Posterior cingulate gyrus (tissue), 11 donors: ENCODE results near the gene ECM2.
"Not testable (repeated sequence)": the region's sequence is repeated elsewhere in the genome, so short reads cannot be mapped to it uniquely, and the experiment has no call there.

ENCODE experiments used
- DNase-seq, 10 donors: peaks; one replicate each; pipeline versions ENCODE4 v3.0.0 to v3.0.0-alpha.2; 2020 to 2021; ENCODE audit warnings: mixed read lengths in 3 of 10
- intact Hi-C: fragments of 100-400 bp; cut with DNase I; formaldehyde crosslinking; loops from one replicate; pipeline ENCODE4 v1.15.1; 2023

The ECM2 gene

GRCh38 chr9:92535940-92536850, at the start of gene ECM2:
Gene ECM2, minus strand, starts transcription at chr9:92535990. Its CDS starts 13,124 bp downstream, at chr9:92522866.
- DNase-seq: no peak
- intact Hi-C loops: no loop called here

GRCh38 chr9:92576175-92576574, 40.4 kb upstream of the ECM2 start:
- intact Hi-C loops: no loop called here
- no peak for DNase-seq

DNA sequence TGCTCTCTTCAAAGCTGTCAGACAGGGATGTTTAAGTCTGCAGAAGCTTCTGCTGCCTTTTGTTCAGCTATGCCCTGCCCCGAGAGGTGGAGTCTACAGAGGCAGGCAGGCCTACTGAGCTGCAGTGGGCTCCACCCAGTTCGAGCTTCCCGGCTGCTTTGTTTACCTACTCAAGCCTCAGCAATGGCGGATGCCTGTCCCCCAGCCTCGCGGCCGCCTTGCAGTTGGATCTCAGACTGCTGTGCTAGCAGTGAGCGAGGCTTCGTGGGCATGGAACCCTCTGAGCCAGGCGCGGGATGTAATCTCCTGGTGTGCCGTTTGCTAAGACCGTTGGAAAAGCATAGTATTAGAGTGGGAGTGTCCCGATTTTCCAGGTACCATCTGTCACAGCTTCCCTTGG, 37.8 kb upstream of the ECM2 start:
- intact Hi-C loops, DNase-seq: not testable (repeated sequence)

DNA sequence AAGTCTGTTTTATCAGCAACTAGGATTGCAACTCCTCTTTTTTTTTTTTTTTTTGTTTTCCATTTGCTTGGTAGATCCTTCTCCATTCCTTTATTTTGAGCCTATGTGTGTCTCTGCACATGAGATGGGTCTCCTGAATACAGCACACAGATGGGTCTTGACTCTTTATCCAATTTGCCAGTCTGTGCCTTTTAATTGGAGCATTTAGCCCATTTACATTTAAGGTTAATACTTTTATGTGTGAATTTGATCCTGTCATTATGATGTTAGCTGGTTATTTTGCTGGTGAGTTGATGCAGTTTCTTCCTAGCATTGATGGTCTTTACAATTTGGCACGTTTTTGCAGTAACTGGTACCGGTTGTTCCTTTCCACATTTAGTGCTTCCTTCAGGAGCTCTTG, 36.1 kb upstream of the ECM2 start:
- DNase-seq, intact Hi-C loops: not testable (repeated sequence)

- DNase-seq: no peak
Measured at GRCh38 chr9:92564982-92565381, 29.2 kb upstream of the ECM2 start.

GRCh38 chr9:92564504-92564903, 28.7 kb upstream of the ECM2 start:
- no peak for DNase-seq
- intact Hi-C loops: no loop called here

More at GRCh38 chr9:92564982-92565381, 29.2 kb upstream of the ECM2 start:
- intact Hi-C loops: no loop called here

DNA sequence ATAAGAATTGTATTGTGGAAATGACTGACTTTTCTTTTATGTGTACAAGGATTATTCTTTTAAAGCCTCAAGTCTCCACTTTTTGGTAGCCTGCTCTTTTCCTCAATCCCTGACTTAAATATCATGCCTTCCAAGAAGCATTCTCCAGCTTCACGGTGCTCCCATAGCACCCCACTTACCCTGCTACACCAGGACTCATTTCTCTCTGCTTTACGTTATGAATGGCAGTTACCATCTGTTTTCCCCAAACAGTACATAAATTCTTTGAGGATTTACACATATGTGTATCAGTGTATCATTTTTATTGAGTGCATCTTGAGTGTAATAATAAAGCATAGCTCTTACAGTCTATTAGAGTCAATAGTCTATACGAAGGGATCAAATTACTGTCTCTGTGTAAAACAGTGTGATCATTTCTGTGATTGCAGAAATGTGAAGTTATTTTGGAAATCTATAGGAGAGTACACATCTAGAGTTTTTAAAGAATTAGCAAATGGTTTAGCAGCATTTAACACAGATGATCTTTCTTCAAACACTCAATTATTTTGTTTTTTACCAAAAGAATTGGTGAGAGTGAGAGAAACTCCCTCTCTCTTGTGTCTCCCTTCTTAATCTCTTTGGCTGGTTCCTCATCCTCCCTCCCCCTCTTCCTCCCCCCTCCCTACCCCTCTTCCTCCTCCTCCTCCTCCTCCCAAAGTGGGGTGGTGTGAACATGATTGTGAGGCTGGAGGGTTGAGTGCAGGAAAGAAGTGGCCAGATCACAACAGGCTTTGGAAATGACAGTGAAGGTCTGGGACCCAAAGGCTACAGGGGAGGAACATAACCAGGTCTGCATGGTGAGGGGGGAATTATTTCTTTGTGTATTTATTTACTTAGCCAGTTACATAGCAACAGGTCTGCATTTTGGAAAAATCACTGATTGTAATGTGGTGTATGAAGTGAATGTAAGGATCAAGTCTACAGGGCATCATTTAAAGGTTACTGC, 27.6 kb upstream of the ECM2 start:
- intact Hi-C loops: no loop called here
- no peak for DNase-seq

DNA sequence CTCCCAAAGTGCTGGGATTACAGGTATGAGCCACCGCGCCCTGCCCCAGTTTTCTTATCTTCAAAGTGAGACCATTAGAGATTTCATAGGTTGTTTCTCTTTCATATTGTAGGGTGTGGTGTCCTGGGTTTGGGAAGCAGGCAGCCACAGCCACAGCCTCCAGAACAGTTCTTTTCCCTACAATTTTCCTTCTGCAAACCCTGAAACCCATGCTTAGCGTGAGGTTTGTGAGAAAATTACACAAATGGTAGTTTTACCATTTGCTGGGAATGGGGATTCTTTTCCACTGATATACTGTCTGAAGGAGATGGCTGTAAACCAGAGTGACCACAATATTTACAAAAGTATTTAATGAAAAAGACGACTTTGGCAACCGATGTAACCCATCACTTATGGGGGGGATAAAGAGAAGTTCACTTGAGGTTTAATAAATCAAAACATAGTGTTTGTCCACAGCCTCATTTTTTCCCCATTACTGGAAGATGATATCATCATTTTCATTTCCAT, 26.7 kb upstream of the ECM2 start:
- DNase-seq: no peak
- intact Hi-C loops: no loop called here

GRCh38 chr9:92561374-92562330, 25.9 kb upstream of the ECM2 start:
- no peak for DNase-seq
- intact Hi-C loops: no loop called here

GRCh38 chr9:92558612-92559374, 23.0 kb upstream of the ECM2 start:
- intact Hi-C loops: no loop called here
- DNase-seq: no peak

- DNase-seq: no peak
- intact Hi-C loops: no loop called here
Measured at GRCh38 chr9:92550765-92551164, 15.0 kb upstream of the ECM2 start.

DNA sequence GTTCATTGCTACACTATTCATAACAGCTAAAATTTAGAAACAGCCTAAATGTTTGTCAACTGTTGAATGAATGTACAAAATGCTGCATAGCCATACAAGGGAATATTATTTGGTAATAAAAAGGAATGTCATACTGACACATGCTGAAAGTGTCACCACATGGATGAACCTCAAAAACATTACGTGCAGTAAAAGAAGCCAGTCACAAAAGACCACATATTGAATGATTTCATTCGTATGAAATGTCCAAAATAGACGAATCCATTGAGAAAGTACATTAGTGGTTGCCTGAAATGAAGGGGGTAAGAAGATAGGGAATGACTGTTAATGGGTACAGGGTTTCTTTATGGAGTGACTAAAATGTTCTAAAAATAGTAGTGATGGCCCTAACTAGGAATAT, 11.6 kb upstream of the ECM2 start:
- DNase-seq: no peak
- intact Hi-C loops: no loop called here

DNA sequence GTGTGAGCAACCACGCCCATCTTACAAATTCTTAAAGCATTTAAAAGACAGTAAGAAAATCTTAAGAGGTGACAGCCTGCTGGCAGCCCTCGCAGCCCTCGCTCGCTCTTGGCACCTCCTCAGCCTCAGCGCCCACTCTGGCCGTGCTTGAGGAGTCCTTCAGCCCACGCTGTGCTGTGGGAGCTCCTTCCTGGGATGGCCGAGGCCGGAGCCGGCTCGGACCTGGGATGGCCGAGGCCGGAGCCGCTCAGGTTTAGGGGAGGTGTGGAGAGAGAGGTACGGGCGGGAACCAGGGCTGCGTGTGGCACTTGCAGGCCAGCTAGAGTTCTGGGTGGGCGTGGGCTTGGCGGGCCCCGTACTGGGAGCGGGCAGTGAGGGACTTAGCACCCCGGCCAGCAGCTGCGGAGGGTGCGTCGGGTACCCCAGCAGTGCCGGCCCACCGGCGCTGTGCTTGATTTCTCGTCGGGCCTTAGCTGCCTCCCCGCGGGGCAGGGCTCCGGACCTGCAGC, 9.3 kb upstream of the ECM2 start:
- intact Hi-C loops: no loop called here
- DNase-seq: peak in 1 of 10 donors; percentile 70

DNA sequence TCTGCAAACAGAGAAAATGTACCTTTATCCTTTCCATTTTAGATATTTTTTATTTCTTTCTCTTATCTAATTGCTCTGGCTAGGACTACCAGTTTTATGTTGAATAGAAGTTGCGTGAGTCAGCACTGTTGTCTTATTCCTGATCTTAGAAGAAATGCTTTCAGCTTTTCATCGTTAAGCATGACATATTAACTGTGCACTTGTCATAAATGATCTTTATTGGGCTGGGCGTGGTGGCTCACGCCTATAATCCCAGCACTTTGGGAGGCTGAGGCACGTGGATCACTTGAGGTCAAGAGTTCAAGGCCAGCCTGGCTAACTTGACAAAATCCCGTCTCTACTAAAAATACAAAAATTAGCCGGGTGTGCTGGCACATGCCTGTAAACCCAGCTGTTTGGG, 8.2 kb upstream of the ECM2 start:
- intact Hi-C loops: no loop called here

DNA sequence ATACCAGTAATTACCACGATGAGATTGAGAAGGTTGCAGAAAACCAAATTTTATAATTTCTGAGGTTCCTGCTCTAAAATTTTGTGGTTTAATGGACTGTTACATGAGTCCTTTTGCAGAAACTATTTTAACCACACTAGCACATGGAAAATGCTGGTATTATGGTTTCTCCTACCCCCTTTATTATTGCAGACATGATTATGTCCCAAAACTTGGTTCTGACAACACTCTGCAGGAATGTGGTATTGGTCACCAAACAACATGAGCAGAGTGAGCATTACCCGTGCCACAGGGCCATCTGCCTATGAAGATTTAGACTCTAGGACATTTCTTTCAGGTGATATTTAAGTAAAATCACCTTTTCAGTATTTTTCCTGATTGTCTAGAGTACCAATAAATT, 2.8 kb upstream of the ECM2 start:
- intact Hi-C loops: no loop called here
- DNase-seq: no peak

More for the DNA sequence above, 8.2 kb upstream of the ECM2 start:
- no peak for DNase-seq

GRCh38 chr9:92534674-92535073, 1.1 kb downstream of the ECM2 start:
- intact Hi-C loops: no loop called here
- DNase-seq: no peak

GRCh38 chr9:92534204-92534603, 1.6 kb downstream of the ECM2 start:
- DNase-seq: no peak
- intact Hi-C loops: no loop called here

DNA sequence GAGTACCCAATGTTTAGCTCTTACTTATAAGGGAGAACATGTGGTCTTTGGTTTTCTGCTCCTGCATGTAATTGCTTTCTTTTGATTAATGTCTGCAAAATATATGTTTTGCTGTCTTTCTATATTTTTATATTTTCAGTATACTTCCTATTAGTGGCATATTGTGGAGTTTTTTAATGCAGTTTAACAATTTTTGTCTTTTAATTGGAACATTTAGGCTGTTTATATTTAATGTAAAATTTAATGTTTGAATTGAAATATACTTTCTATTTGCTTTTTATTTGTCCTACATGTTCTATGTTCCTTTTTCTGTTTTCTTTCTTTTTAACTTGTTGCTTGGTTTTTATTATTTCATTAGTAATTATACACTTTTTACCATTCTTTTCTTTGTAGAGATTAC, 4.9 kb downstream of the ECM2 start:
- intact Hi-C loops: no loop called here

GRCh38 chr9:92529124-92529523, 6.7 kb downstream of the ECM2 start:
- intact Hi-C loops: no loop called here
- DNase-seq: no peak

More for the DNA sequence above, 4.9 kb downstream of the ECM2 start:
- DNase-seq: no peak
